GM23248 (cell line): ENCODE measurements around the gene WFDC12. TPM values are rescaled to one million over a fixed set of nuclear protein-coding genes. Genes with fewer than 3 reads are reported as not detected.

ENCODE experiments used
- DNase-seq: peaks from one replicate; pipeline ENCODE4 v3.0.0-alpha.2; 2015
- H2AFZ ChIP-seq: fragments of 200-600 bp; sonication (generic); 2 replicates; pipeline ENCODE4 v1.6.1; 2016; ENCODE audit warnings: antibody characterized with exemption
- H3F3A ChIP-seq: fragments of 200-600 bp; sonication (generic); 2 replicates; pipeline ENCODE4 v1.6.1; 2016; ENCODE audit warnings: mild to moderate bottlenecking, antibody characterized with exemption, mixed run types; ENCODE audit not compliant: insufficient read depth
- H3K27ac ChIP-seq: fragments of 200-600 bp; sonication (generic); 2 replicates; pipeline ENCODE4 v1.5.1; 2016; ENCODE audit warnings: mild to moderate bottlenecking
- H3K27me3 ChIP-seq: fragments of 200-600 bp; sonication (generic); replicated peaks from 2 replicates; pipeline ENCODE4 v1.6.1; 2016; ENCODE audit warnings: mild to moderate bottlenecking; ENCODE audit not compliant: insufficient read depth
- H3K36me3 ChIP-seq: fragments of 200-600 bp; sonication (generic); 2 replicates; pipeline ENCODE4 v1.6.1; 2016; ENCODE audit warnings: low read depth, mild to moderate bottlenecking
- H3K4me1 ChIP-seq: fragments of 200-600 bp; sonication (generic); 2 replicates; pipeline ENCODE4 v1.6.1; 2016; ENCODE audit warnings: mild to moderate bottlenecking; ENCODE audit not compliant: insufficient read depth
- H3K4me2 ChIP-seq: fragments of 200-600 bp; sonication (generic); one replicate; pipeline ENCODE4 v1.6.1; 2016; ENCODE audit warnings: mild to moderate bottlenecking; ENCODE audit not compliant: unreplicated experiment
- H3K4me3 ChIP-seq: fragments of 200-600 bp; sonication (generic); 2 replicates; pipeline ENCODE4 v1.5.1; 2016; ENCODE audit warnings: mild to moderate bottlenecking
- H3K79me2 ChIP-seq: fragments of 200-600 bp; sonication (generic); 2 replicates; pipeline ENCODE4 v1.6.1; 2016; ENCODE audit warnings: mild to moderate bottlenecking; ENCODE audit not compliant: insufficient read depth
- H3K9ac ChIP-seq: fragments of 200-600 bp; sonication (generic); 2 replicates; pipeline ENCODE4 v1.6.1; 2016; ENCODE audit warnings: mild to moderate bottlenecking
- H3K9me2 ChIP-seq: fragments of 200-600 bp; sonication (generic); 2 replicates; pipeline ENCODE4 v1.6.1; 2016; ENCODE audit warnings: mixed run types, mild to moderate bottlenecking, moderate library complexity; ENCODE audit not compliant: insufficient read depth
- H3K9me3 ChIP-seq: fragments of 200-600 bp; sonication (generic); one replicate; pipeline ENCODE4 v1.6.1; 2017; ENCODE audit warnings: low read depth
- H4K20me1 ChIP-seq: fragments of 200-600 bp; sonication (generic); 2 replicates; pipeline ENCODE4 v1.6.0; 2016; ENCODE audit not compliant: insufficient read depth
- EZH2 ChIP-seq: fragments of 200-600 bp; sonication (generic); IDR thresholded peaks from 2 replicates; pipeline ENCODE4 v1.6.1; 2018; ENCODE audit warnings: antibody characterized with exemption, mild to moderate bottlenecking; ENCODE audit not compliant: insufficient read depth, poor library complexity, severe bottlenecking
- EZH2phosphoT487 ChIP-seq: fragments of 200-600 bp; sonication (generic); IDR thresholded peaks from 2 replicates; pipeline ENCODE4 v1.6.1; 2018; ENCODE audit warnings: antibody characterized with exemption, moderate library complexity, mild to moderate bottlenecking, low read depth; ENCODE audit not compliant: insufficient read depth
- WGBS, 2 experiments: methylation state at CpG; one replicate each; pipeline ENCODE4 v1.1.6; 2015 to 2017; ENCODE audit warnings: low lambda C conversion rate in 2 of 2, low coverage in 1 of 2; ENCODE audit errors: missing lambda C conversion rate in 2 of 2; 5-methylcytosine and 5-hydroxymethylcytosine counted together
- in situ Hi-C: fragments of 300-500 bp; cut with MboI; formaldehyde crosslinking; loops from 2 replicates; pipeline ENCODE4 v1.15.0; 2020
- polyA plus RNA-seq: library from polyadenylated mRNA; unstranded; fragments of >200 nt; fragmentation: Nextera tagmentation; extraction: Ambion mirVana; gene quantifications from 2 replicates; pipeline ENCODE4 v1.2.1, GENCODE V29; 2016
- total RNA-seq: library from RNA; depleted of rRNA; stranded (reverse); fragments of >200 nt; shearing (Covaris generic); gene quantifications from 2 replicates; pipeline ENCODE4 v1.2.3, GENCODE V29; 2014; rRNA removed

The WFDC12 gene
- total and polyA plus RNA-seq, 2 experiments from 2014 or later: not detected

DNA sequence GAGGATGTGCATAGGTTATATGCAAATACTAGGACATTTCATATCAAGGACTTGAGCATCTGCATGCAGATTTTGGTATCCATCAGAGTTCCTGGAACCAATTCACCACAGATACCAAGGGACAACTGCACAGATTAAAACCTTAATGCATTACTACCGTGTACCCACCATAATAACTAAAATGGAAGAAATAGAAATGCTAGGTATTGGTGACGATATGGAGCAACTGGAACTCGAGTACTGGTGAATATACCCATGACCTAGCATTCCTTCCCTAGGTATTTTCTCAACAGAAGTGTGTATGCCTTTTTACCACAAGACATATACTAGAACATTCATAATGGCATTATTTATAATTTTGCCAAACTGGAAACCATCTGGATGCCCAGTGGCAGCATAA lies 41.8 kb downstream of the WFDC12 start:
- H3K9me3 ChIP-seq: no peaks in the 10 kb centered on the region

GRCh38 chr20:45080867-45081624 lies 43.2 kb downstream of the WFDC12 start:
- in situ Hi-C loops: no loop called here
- no peaks in the 10 kb centered on the region for H3K27me3 ChIP-seq
- H3K9ac ChIP-seq: no peak overlapping the region
- H2AFZ ChIP-seq: no peak overlapping the region
- H3K9me2 ChIP-seq: no peaks in the 10 kb centered on the region
- H3F3A ChIP-seq: peaks cover 5% of the 10 kb centered on the region
- H3K79me2 ChIP-seq: no peaks in the 10 kb centered on the region
- no peaks in the 10 kb centered on the region for H3K9me3 ChIP-seq
- no peak overlapping the region for H3K4me2 ChIP-seq
- 93 to 97% methylated on average over 5 of the region's 5 CpGs for WGBS, 2 experiments
- TF ChIP-seq EZH2: no peak
- TF ChIP-seq EZH2phosphoT487: no peak
- no peak overlapping the region for H3K27ac ChIP-seq
- H3K4me1 ChIP-seq: no peaks in the 10 kb centered on the region
- no peaks in the 10 kb centered on the region for H4K20me1 ChIP-seq
- H3K36me3 ChIP-seq: peaks cover 8% of the 10 kb centered on the region; the same call in 1 of the 2 replicates
- DNase-seq: peak; percentile 39
- H3K4me3 ChIP-seq: no peak overlapping the region

More for the DNA sequence above, 41.8 kb downstream of the WFDC12 start:
- H3K27me3 ChIP-seq: no peaks in the 10 kb centered on the region
- peaks cover 7% of the 10 kb centered on the region; the same call in 1 of the 2 replicates for H3K9me2 ChIP-seq
- no peak for DNase-seq
- no peak overlapping the region for H3K4me2 ChIP-seq
- H3K4me1 ChIP-seq: peaks cover 10% of the 10 kb centered on the region
- WGBS, 2 experiments: 95 to 98% methylated on average over 3 of the region's 3 CpGs
- no peak overlapping the region for H2AFZ ChIP-seq
- H3K36me3 ChIP-seq: peaks cover 6% of the 10 kb centered on the region; the same call in 1 of the 2 replicates
- TF ChIP-seq EZH2phosphoT487 (no peak), EZH2 (no peak)
- H3K4me3 ChIP-seq: no peak overlapping the region
- H3K27ac ChIP-seq: no peak overlapping the region
- no peak overlapping the region for H3K9ac ChIP-seq
- H4K20me1 ChIP-seq: no peaks in the 10 kb centered on the region
- in situ Hi-C loops: no loop called here
- no peaks in the 10 kb centered on the region for H3K79me2 ChIP-seq
- H3F3A ChIP-seq: peaks cover 20% of the 10 kb centered on the region

- Histone ChIP-seq H3K4me3 (no peak overlapping the region), H3K27ac (no peak overlapping the region), H3K36me3 (peaks cover 5% of the 10 kb centered on the region; the same call in 1 of the 2 replicates), H3K27me3 (no peaks in the 10 kb centered on the region), H3K4me2 (no peak overlapping the region), H3K79me2 (0 out of 2 replicates have a peak, but pooled peaks cover 4% of the 10 kb centered on the region), H4K20me1 (no peaks in the 10 kb centered on the region), H3F3A (no peaks in the 10 kb centered on the region), H3K9me2 (no peaks in the 10 kb centered on the region), H2AFZ (no peak overlapping the region), H3K9me3 (no peaks in the 10 kb centered on the region), H3K9ac (no peak overlapping the region), H3K4me1 (no peaks in the 10 kb centered on the region)
- DNase-seq: no peak
- in situ Hi-C loops: no loop called here
- WGBS, 2 experiments: 97 to 98% methylated on average over 3 of the region's 3 CpGs
- TF ChIP-seq EZH2 (no peak), EZH2phosphoT487 (no peak)
Observed at GRCh38 chr20:45077559-45077958, 46.7 kb downstream of the WFDC12 start.

Other genes starting within 250 kb of the WFDC12 start
- 95.0 and 116 TPM in 2 replicates for gene YWHAB, start 238.8 kb downstream of the WFDC12 start, total RNA-seq
- gene YWHAB, start 238.8 kb downstream of the WFDC12 start, polyA plus RNA-seq: 425 and 445 TPM in 2 replicates
- gene PABPC1L, start 214.4 kb downstream of the WFDC12 start, total RNA-seq: 5.9 and 33.5 TPM in 2 replicates
- 7.8 and 10.4 TPM in 2 replicates for gene PABPC1L, start 214.4 kb downstream of the WFDC12 start, polyA plus RNA-seq
- 53.0 and 63.8 TPM in 2 replicates for gene TOMM34, start 164.1 kb downstream of the WFDC12 start, total RNA-seq
- gene TOMM34, start 164.1 kb downstream of the WFDC12 start, polyA plus RNA-seq: 63.4 and 69.9 TPM in 2 replicates
- gene STK4, start 158.0 kb downstream of the WFDC12 start, total RNA-seq: 21.9 and 30.4 TPM in 2 replicates
- 33.4 and 35.1 TPM in 2 replicates for gene STK4, start 158.0 kb downstream of the WFDC12 start, polyA plus RNA-seq
- gene KCNS1, start 23.3 kb downstream of the WFDC12 start, total RNA-seq: 0.11 and 0.25 TPM in 2 replicates
- 0.55 and 0.99 TPM in 2 replicates for gene KCNS1, start 23.3 kb downstream of the WFDC12 start, polyA plus RNA-seq
- not detected in 2 replicates for gene WFDC5, start 9.3 kb downstream of the WFDC12 start, total RNA-seq
- not detected in 2 replicates for gene WFDC5, start 9.3 kb downstream of the WFDC12 start, polyA plus RNA-seq
- 1.5 TPM in 1 of 2 replicates, not detected in the other for gene PI3, start 50.4 kb upstream of the WFDC12 start, total RNA-seq
- not detected in 2 replicates for gene PI3, start 50.4 kb upstream of the WFDC12 start, polyA plus RNA-seq
- gene SEMG1, start 82.6 kb upstream of the WFDC12 start, total RNA-seq: not detected in 2 replicates
- gene SEMG1, start 82.6 kb upstream of the WFDC12 start, polyA plus RNA-seq: not detected in 2 replicates
- gene SEMG2, start 96.9 kb upstream of the WFDC12 start, total RNA-seq: not detected in 2 replicates
- gene SEMG2, start 96.9 kb upstream of the WFDC12 start, polyA plus RNA-seq: not detected in 2 replicates
- 1.7 TPM in 1 of 2 replicates, not detected in the other for gene SLPI, start 130.1 kb upstream of the WFDC12 start, total RNA-seq
- gene SLPI, start 130.1 kb upstream of the WFDC12 start, polyA plus RNA-seq: 3.4 and 3.7 TPM in 2 replicates
- gene RBPJL, start 182.4 kb upstream of the WFDC12 start, total RNA-seq: not detected in 2 replicates
- not detected in 2 replicates for gene RBPJL, start 182.4 kb upstream of the WFDC12 start, polyA plus RNA-seq
- not detected in 2 replicates for gene MATN4, start 183.8 kb upstream of the WFDC12 start, total RNA-seq
- gene MATN4, start 183.8 kb upstream of the WFDC12 start, polyA plus RNA-seq: 0.09 TPM in 1 of 2 replicates, not detected in the other
- 368 and 410 TPM in 2 replicates for gene SDC4, start 224.0 kb upstream of the WFDC12 start, total RNA-seq
- gene SDC4, start 224.0 kb upstream of the WFDC12 start, polyA plus RNA-seq: 454 and 461 TPM in 2 replicates
- gene SYS1, start 238.7 kb upstream of the WFDC12 start, total RNA-seq: 27.3 and 38.7 TPM in 2 replicates
- gene SYS1, start 238.7 kb upstream of the WFDC12 start, polyA plus RNA-seq: 24.6 and 27.1 TPM in 2 replicates